SK-N-MC (cell line): ENCODE results near the gene RYR2.

ENCODE experiments used
- DNase-seq: peaks from one replicate; pipeline ENCODE4 v3.0.0-alpha.2; 2011; ENCODE audit warnings: low read depth, low spot score
- H3K27ac ChIP-seq: fragments of 200-600 bp; sonication (generic); 2 replicates; pipeline ENCODE4 v1.5.1; 2016; ENCODE audit warnings: mixed run types
- H3K36me3 ChIP-seq: fragments of 200-600 bp; sonication (generic); 2 replicates; pipeline ENCODE4 v1.6.1; 2017; ENCODE audit warnings: antibody characterized with exemption, low read length, mixed read lengths; ENCODE audit not compliant: insufficient read depth
- H3K4me3 ChIP-seq: fragments of 200-600 bp; sonication (generic); 2 replicates; pipeline ENCODE4 v1.5.1; 2016
- H3K9ac ChIP-seq: fragments of 200-600 bp; sonication (generic); 2 replicates; pipeline ENCODE4 v1.8.0; 2017; ENCODE audit warnings: mixed run types, mixed read lengths; ENCODE audit not compliant: insufficient read length
- H3K9me3 ChIP-seq: fragments of 200-600 bp; sonication (generic); 2 replicates; pipeline ENCODE4 v1.6.1; 2017; ENCODE audit warnings: low read depth, mild to moderate bottlenecking, antibody characterized with exemption, low read length, moderate library complexity, mixed read lengths
- EZH2 ChIP-seq: fragments of 200-600 bp; sonication (generic); IDR thresholded peaks from one replicate; pipeline ENCODE4 v1.6.1; 2017; ENCODE audit warnings: antibody characterized with exemption
- FOXP2 ChIP-seq: optimal IDR thresholded peaks from 2 replicates; pipeline ENCODE3; 2011; ENCODE audit warnings: mild to moderate bottlenecking, moderate library complexity; ENCODE audit not compliant: insufficient read depth; ENCODE audit errors: extremely low read length, control extremely low read depth
- POLR2AphosphoS5 ChIP-seq: IDR thresholded peaks from 2 replicates; pipeline ENCODE4 v1.6.1; 2012; ENCODE audit warnings: mild to moderate bottlenecking, low read depth, low read length, borderline replicate concordance

The RYR2 gene

GRCh38 chr1:237201155-237201554 lies 159.2 kb downstream of the RYR2 start:
- H3K27ac ChIP-seq, result no peak overlapping the region
- H3K36me3 ChIP-seq, result no peaks in the 10 kb centered on the region
- no peak overlapping the region for H3K4me3 ChIP-seq
- no peaks in the 10 kb centered on the region for H3K9me3 ChIP-seq
- DNase-seq, result no peak
- no peak overlapping the region for H3K9ac ChIP-seq
- TF ChIP-seq POLR2AphosphoS5 (no peak), FOXP2 (no peak), EZH2 (no peak)

- Histone ChIP-seq H3K4me3 (no peak overlapping the region), H3K36me3 (no peaks in the 10 kb centered on the region), H3K9me3 (no peaks in the 10 kb centered on the region), H3K27ac (no peak overlapping the region), H3K9ac (no peak overlapping the region)
- TF ChIP-seq POLR2AphosphoS5 (no peak), FOXP2 (no peak), EZH2 (no peak)
- DNase-seq, result no peak
Observed at GRCh38 chr1:237204841-237205240, 162.9 kb downstream of the RYR2 start.

GRCh38 chr1:237205400-237206064 lies 163.5 kb downstream of the RYR2 start:
- TF ChIP-seq FOXP2 (no peak), POLR2AphosphoS5 (no peak), EZH2 (no peak)
- no peak overlapping the region for H3K4me3 ChIP-seq
- H3K9me3 ChIP-seq, result no peaks in the 10 kb centered on the region
- no peak overlapping the region for H3K27ac ChIP-seq
- no peaks in the 10 kb centered on the region for H3K36me3 ChIP-seq
- DNase-seq, result no peak
- no peak overlapping the region for H3K9ac ChIP-seq

DNA sequence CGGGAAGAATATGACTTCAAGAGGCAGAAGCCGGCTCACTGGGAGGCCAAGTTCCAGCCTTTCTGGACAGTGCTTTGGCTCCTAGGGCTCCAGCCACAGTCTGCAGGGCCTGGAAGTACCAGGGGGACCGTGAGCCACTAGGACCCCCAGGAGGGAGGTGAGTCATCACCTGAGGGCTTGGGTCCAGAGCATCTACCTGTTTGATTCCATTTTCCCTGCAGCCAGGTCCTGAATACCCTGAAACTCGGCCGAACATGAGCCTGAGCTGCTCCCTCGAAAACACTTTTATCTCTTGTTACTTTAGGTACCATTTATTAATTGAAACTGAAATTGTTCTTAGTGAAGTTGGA lies 164.1 kb downstream of the RYR2 start:
- H3K9ac ChIP-seq, result no peak overlapping the region
- H3K4me3 ChIP-seq, result no peak overlapping the region
- H3K9me3 ChIP-seq, result no peaks in the 10 kb centered on the region
- no peaks in the 10 kb centered on the region for H3K36me3 ChIP-seq
- H3K27ac ChIP-seq, result no peak overlapping the region
- no peak for DNase-seq
- TF ChIP-seq FOXP2 (no peak), POLR2AphosphoS5 (no peak), EZH2 (no peak)

GRCh38 chr1:237211031-237211430 lies 169.0 kb downstream of the RYR2 start:
- H3K9me3 ChIP-seq, result no peaks in the 10 kb centered on the region
- H3K27ac ChIP-seq, result no peak overlapping the region
- H3K9ac ChIP-seq, result no peak overlapping the region
- TF ChIP-seq EZH2 (no peak), POLR2AphosphoS5 (no peak), FOXP2 (no peak)
- H3K36me3 ChIP-seq, result no peaks in the 10 kb centered on the region
- DNase-seq, result no peak
- H3K4me3 ChIP-seq, result no peak overlapping the region

DNA sequence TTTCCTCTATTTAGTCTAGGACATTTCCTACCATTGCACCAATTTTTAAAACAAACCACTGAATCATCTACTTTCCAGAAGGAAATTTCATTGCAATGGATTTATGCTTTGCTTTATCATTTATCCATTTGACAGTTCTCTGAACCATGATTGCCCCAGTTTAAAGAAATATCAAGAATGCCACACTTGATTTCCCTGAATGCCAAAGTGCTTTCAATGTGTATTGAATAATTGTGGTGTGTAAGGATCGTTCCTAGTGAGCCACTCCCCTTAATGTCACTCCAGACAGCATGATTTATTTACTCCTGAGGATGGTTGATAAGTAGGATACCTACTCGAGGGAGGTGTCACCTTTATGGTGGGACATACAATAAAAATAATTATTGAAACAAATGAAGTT lies 169.6 kb downstream of the RYR2 start:
- no peaks in the 10 kb centered on the region for H3K9me3 ChIP-seq
- DNase-seq, result no peak
- H3K4me3 ChIP-seq, result no peak overlapping the region
- H3K36me3 ChIP-seq, result no peaks in the 10 kb centered on the region
- H3K9ac ChIP-seq, result no peak overlapping the region
- no peak for TF ChIP-seq POLR2AphosphoS5
- TF ChIP-seq FOXP2, result no peak
- no peak for TF ChIP-seq EZH2
- no peak overlapping the region for H3K27ac ChIP-seq

GRCh38 chr1:237219751-237220642 lies 178.0 kb downstream of the RYR2 start:
- H3K27ac ChIP-seq, result no peak overlapping the region
- H3K36me3 ChIP-seq, result no peaks in the 10 kb centered on the region
- H3K9me3 ChIP-seq, result no peaks in the 10 kb centered on the region
- no peak overlapping the region for H3K9ac ChIP-seq
- no peak for TF ChIP-seq POLR2AphosphoS5
- no peak for TF ChIP-seq EZH2
- TF ChIP-seq FOXP2, result no peak
- DNase-seq, result no peak
- H3K4me3 ChIP-seq, result no peak overlapping the region

GRCh38 chr1:237223419-237223818 lies 181.4 kb downstream of the RYR2 start:
- no peak for DNase-seq
- H3K27ac ChIP-seq, result no peak overlapping the region
- no peaks in the 10 kb centered on the region for H3K36me3 ChIP-seq
- H3K4me3 ChIP-seq, result no peak overlapping the region
- TF ChIP-seq EZH2 (no peak), POLR2AphosphoS5 (no peak), FOXP2 (no peak)
- no peaks in the 10 kb centered on the region for H3K9me3 ChIP-seq
- H3K9ac ChIP-seq, result no peak overlapping the region
